Pancreas (tissue), 10 donors: Measurements from ENCODE around the gene CCDC82. TPM values are rescaled to one million over a fixed set of nuclear protein-coding genes. Genes with fewer than 3 reads are reported as not detected.

Experiments used
- ATAC-seq, 4 donors: fragments of 200-7000 bp; cut with Tn5 transposase; one replicate each; pipeline versions ENCODE4 v1.8.0 to v1.9.1; 2020; ENCODE audit warnings: mild to moderate bottlenecking in 4 of 4, moderate library complexity in 4 of 4
- DNase-seq, 6 donors: peaks; one replicate each; pipeline ENCODE4 v3.0.0-alpha.2; 2020
- FAIRE-seq: peaks from 2 replicates; lab custom pipeline; 2012; peaks lifted over from hg19 to GRCh38; lab: Jason Lieb, UNC
- H3K27ac ChIP-seq, 4 donors: fragments of 200-600 bp; sonication (generic); 1 replicate in 3 of 4; 2 replicates in 1 of 4; pipeline versions ENCODE4 v1.5.0 to v1.8.0; 2020
- H3K27me3 ChIP-seq, 4 donors: fragments of 200-600 bp; one replicate each; pipeline ENCODE4 v1.8.0; 2021
- H3K36me3 ChIP-seq, 3 donors: fragments of 200-600 bp; sonication (generic) in 1 of 3; one replicate each; pipeline versions ENCODE4 v1.5.0 to v1.8.0; 2020 to 2021
- H3K4me1 ChIP-seq, 3 donors: fragments of 200-600 bp; one replicate each; pipeline ENCODE4 v1.8.0; 2021
- H3K4me3 ChIP-seq, 4 donors: fragments of 200-600 bp; sonication (generic) in 2 of 4; one replicate each; pipeline versions ENCODE4 v1.5.0 to v1.8.0; 2020 to 2021
- H3K9me3 ChIP-seq, 4 donors: fragments of 200-600 bp; one replicate each; pipeline ENCODE4 v1.8.0; 2021
- CTCF ChIP-seq, 4 donors: fragments of 200-600 bp; sonication (generic) in 3 of 4; IDR thresholded peaks; one replicate each; pipeline versions ENCODE4 v1.5.0 to v1.8.0; 2021; ENCODE audit warnings: antibody characterized with exemption in 4 of 4
- WGBS, 2 donors: extraction: QIAGEN DNeasy Blood & Tissue Kit; methylation state at CpG; one replicate each; pipeline ENCODE4 v1.1.7; 2013; 5-methylcytosine and 5-hydroxymethylcytosine counted together
- intact Hi-C, 3 donors: fragments of 100-400 bp; cut with DNase I; formaldehyde crosslinking; loops; one replicate each; pipeline versions ENCODE4 v1.11.1 to v1.14.2; 2022
- polyA plus RNA-seq, 2 donors: library from polyadenylated mRNA; stranded (reverse); fragments of 200-250 nt; gene quantifications; one replicate each; pipeline ENCODE4 v1.2.3, GENCODE V29; 2013
- total RNA-seq, 6 donors: library from RNA; stranded (reverse); fragmentation: NEBNext Ultra II Directional in 4 of 6; extraction: Animal tissue kit (Norgen Biotek cat#: 25700) in 4 of 6; gene quantifications; one replicate each; pipeline versions ENCODE4 v1.2.1 to v1.2.4, GENCODE V29; 2021 to 2023
- donor health status: healthy with polysubstance abuse.
- donor health status: DM: no; HTN: no; CAD: no; lungs with moderate emphysema.
- donor health status: DM: no; HTN: no; CAD: no.
- donor health status: control.
- donor health status: control.
- donor health status: Bipolar disorder and iron deficiency.
- donor health status: DM: yes; HTN: yes; CAD: no.
- donor health status: DM: no; HTN: no; CAD: no.
- donor health status: DM: no; HTN: no; CAD: no.
- donor health status: DM: yes; HTN: yes; CAD: no.

CCDC82 gene
- total and polyA plus RNA-seq, 8 donors = 5.5 to 18.2 (median 10.3) TPM

GRCh38 chr11:96367342-96367741 is 22.4 kb downstream of the CCDC82 start:
- Histone ChIP-seq H3K27ac (no peak overlapping the region), H3K27me3 (no peaks in the 10 kb centered on the region), H3K4me3 (no peak overlapping the region), H3K36me3 (no peaks in the 10 kb centered on the region), H3K4me1 (peaks cover 0 to 3% (median 0%) of the 10 kb centered on the region in 3 donors), H3K9me3 (no peaks in the 10 kb centered on the region)
- ATAC-seq = no peak
- no peak for DNase-seq
- no peak for FAIRE-seq
- WGBS, 2 donors = 94 to 100% methylated on average over 2 of the region's 2 CpGs
- no peak for TF ChIP-seq CTCF (IDR thresholded peaks at IDR 0.05)
- intact Hi-C loops = no loop called here

- no peak for FAIRE-seq
- no peaks in the 10 kb centered on the region for H3K9me3 ChIP-seq
Observed at GRCh38 chr11:96366024-96366423, 23.7 kb downstream of the CCDC82 start.

GRCh38 chr11:96365493-96365892 is 24.2 kb downstream of the CCDC82 start:
- FAIRE-seq = no peak
- H3K4me1 ChIP-seq = peaks cover 0 to 3% (median 0%) of the 10 kb centered on the region in 3 donors
- 12 to 24% methylated on average over 1 of the region's 1 CpG for WGBS, 2 donors

More at GRCh38 chr11:96366024-96366423, 23.7 kb downstream of the CCDC82 start:
- Histone ChIP-seq H3K27ac (no peak overlapping the region), H3K36me3 (no peaks in the 10 kb centered on the region), H3K27me3 (no peaks in the 10 kb centered on the region), H3K4me3 (no peak overlapping the region), H3K4me1 (peaks cover 0 to 3% (median 0%) of the 10 kb centered on the region in 3 donors)
- 74 to 89% methylated on average over 1 of the region's 1 CpG for WGBS, 2 donors
- no peak for TF ChIP-seq CTCF (IDR thresholded peaks at IDR 0.05)
- intact Hi-C loops = no loop called here
- ATAC-seq (no peak), DNase-seq (no peak)

GRCh38 chr11:96361778-96362177 is 27.9 kb downstream of the CCDC82 start:
- FAIRE-seq (no peak), ATAC-seq (no peak), DNase-seq (no peak)
- Histone ChIP-seq H3K27me3 (no peaks in the 10 kb centered on the region), H3K4me3 (no peak overlapping the region), H3K36me3 (no peaks in the 10 kb centered on the region), H3K9me3 (no peaks in the 10 kb centered on the region), H3K4me1 (peaks cover 0 to 3% (median 0%) of the 10 kb centered on the region in 3 donors), H3K27ac (no peak overlapping the region)
- no peak for TF ChIP-seq CTCF (IDR thresholded peaks at IDR 0.05)
- 70 to 73% methylated on average over 2 of the region's 2 CpGs for WGBS, 2 donors
- intact Hi-C loops = no loop called here

More at GRCh38 chr11:96365493-96365892, 24.2 kb downstream of the CCDC82 start:
- no peaks in the 10 kb centered on the region for H3K9me3 ChIP-seq
- intact Hi-C loops = no loop called here
- ATAC-seq (peak in 2 of 4 donors; percentile 50 to 60), DNase-seq (no peak)
- H3K27me3 ChIP-seq = no peaks in the 10 kb centered on the region
- no peak overlapping the region for H3K27ac ChIP-seq
- TF ChIP-seq CTCF (IDR thresholded peaks at IDR 0.05) = no peak
- no peaks in the 10 kb centered on the region for H3K36me3 ChIP-seq
- no peak overlapping the region for H3K4me3 ChIP-seq

GRCh38 chr11:96358321-96358720 is 31.4 kb downstream of the CCDC82 start:
- intact Hi-C loops = no loop called here
- FAIRE-seq (no peak), ATAC-seq (no peak), DNase-seq (no peak)
- Histone ChIP-seq H3K36me3 (no peaks in the 10 kb centered on the region), H3K4me3 (no peak overlapping the region), H3K27ac (no peak overlapping the region), H3K9me3 (no peaks in the 10 kb centered on the region), H3K4me1 (no peaks in the 10 kb centered on the region), H3K27me3 (no peaks in the 10 kb centered on the region)
- WGBS, 2 donors = 88 to 91% methylated on average over 3 of the region's 3 CpGs
- no peak for TF ChIP-seq CTCF (IDR thresholded peaks at IDR 0.05)
